Activated CD4-positive, alpha-beta memory T cell treated with anti-CD3 and anti-CD28 coated beads for 36 hours (primary cell): ENCODE data around the gene WNT3A. TPM values are rescaled to one million over a fixed set of nuclear protein-coding genes. Genes with fewer than 3 reads are reported as not detected.
A peak's percentile ranks its signal among the peaks of the same experiment; 100 is the strongest.
"Not testable (repeated sequence)": the region's sequence is repeated elsewhere in the genome, so short reads cannot be mapped to it uniquely, and the experiment has no call there.

Experiments
- CTCF ChIA-PET: fragments of 350-600 bp; sonication (Branson Sonifier 250); formaldehyde crosslinking; loops from one replicate; lab custom pipeline; 2021; ENCODE audit warnings: antibody characterized with exemption, inconsistent platforms; lab: Charles Lee
- POLR2A ChIA-PET: fragments of 350-600 bp; sonication (Branson Sonifier 250); formaldehyde crosslinking; loops from one replicate; lab custom pipeline; 2021; ENCODE audit warnings: antibody characterized with exemption; lab: Charles Lee
- DNase-seq: peaks from one replicate; pipeline ENCODE4 v3.0.0-alpha.2; 2020
- H3K27ac Mint-ChIP-seq: one replicate; pipeline ENCODE4 v1.8.0; 2021; ENCODE audit warnings: mixed read lengths
- H3K27me3 Mint-ChIP-seq: one replicate; pipeline ENCODE4 v1.8.0; 2021; ENCODE audit warnings: mixed read lengths
- H3K36me3 Mint-ChIP-seq: one replicate; pipeline ENCODE4 v1.8.0; 2021; ENCODE audit warnings: mixed read lengths
- H3K4me1 Mint-ChIP-seq: one replicate; pipeline ENCODE4 v1.8.0; 2021; ENCODE audit warnings: low read depth, mixed read lengths
- H3K4me3 Mint-ChIP-seq: one replicate; pipeline ENCODE4 v1.8.0; 2021; ENCODE audit warnings: mild to moderate bottlenecking, mixed read lengths
- H3K9me3 Mint-ChIP-seq: one replicate; pipeline ENCODE4 v1.8.0; 2021; ENCODE audit warnings: mixed read lengths
- intact Hi-C: fragments of 100-400 bp; cut with micrococcal nuclease; formaldehyde crosslinking; loops from one replicate; pipeline ENCODE4 v1.15.1; 2023
- total RNA-seq, 2 experiments: library from RNA; stranded (reverse); gene quantifications; one replicate each; pipeline ENCODE4 v1.2.3, GENCODE V29; 2021

WNT3A gene
- total RNA-seq, 2 experiments from 2014 or later, result not detected

- intact Hi-C loops, H3K36me3 Mint-ChIP-seq, H3K27me3 Mint-ChIP-seq, H3K4me3 Mint-ChIP-seq, POLR2A ChIA-PET, H3K4me1 Mint-ChIP-seq, H3K27ac Mint-ChIP-seq, H3K9me3 Mint-ChIP-seq, DNase-seq: not testable (repeated sequence)
- CTCF ChIA-PET, result interaction anchor here (0.7 to 1.3 kb wide), 2 partner anchors 114 to 492 kb away, joined by 3 to 4 read pairs; no protein-coding TSS in a partner anchor
Measured at GRCh38 chr1:227973724-227974288, 33.0 kb upstream of the WNT3A start.

GRCh38 chr1:227975583-227976283 lies 31.1 kb upstream of the WNT3A start:
- POLR2A ChIA-PET, H3K9me3 Mint-ChIP-seq, CTCF ChIA-PET, H3K27me3 Mint-ChIP-seq, intact Hi-C loops, H3K4me3 Mint-ChIP-seq, H3K36me3 Mint-ChIP-seq, H3K27ac Mint-ChIP-seq, H3K4me1 Mint-ChIP-seq, DNase-seq: not testable (repeated sequence)

GRCh38 chr1:227987181-227987580 lies 19.6 kb upstream of the WNT3A start:
- no peak for DNase-seq
- H3K36me3 Mint-ChIP-seq, result peaks cover 2% of the 10 kb centered on the region
- ChIA-PET CTCF (no interaction called here), POLR2A (no interaction called here)
- H3K27ac Mint-ChIP-seq, result no peak overlapping the region
- H3K4me1 Mint-ChIP-seq, result no peaks in the 10 kb centered on the region
- H3K27me3 Mint-ChIP-seq, result peaks cover 13% of the 10 kb centered on the region
- peaks cover 6% of the 10 kb centered on the region for H3K9me3 Mint-ChIP-seq
- intact Hi-C loops, result no loop called here
- H3K4me3 Mint-ChIP-seq, result no peak overlapping the region

DNA sequence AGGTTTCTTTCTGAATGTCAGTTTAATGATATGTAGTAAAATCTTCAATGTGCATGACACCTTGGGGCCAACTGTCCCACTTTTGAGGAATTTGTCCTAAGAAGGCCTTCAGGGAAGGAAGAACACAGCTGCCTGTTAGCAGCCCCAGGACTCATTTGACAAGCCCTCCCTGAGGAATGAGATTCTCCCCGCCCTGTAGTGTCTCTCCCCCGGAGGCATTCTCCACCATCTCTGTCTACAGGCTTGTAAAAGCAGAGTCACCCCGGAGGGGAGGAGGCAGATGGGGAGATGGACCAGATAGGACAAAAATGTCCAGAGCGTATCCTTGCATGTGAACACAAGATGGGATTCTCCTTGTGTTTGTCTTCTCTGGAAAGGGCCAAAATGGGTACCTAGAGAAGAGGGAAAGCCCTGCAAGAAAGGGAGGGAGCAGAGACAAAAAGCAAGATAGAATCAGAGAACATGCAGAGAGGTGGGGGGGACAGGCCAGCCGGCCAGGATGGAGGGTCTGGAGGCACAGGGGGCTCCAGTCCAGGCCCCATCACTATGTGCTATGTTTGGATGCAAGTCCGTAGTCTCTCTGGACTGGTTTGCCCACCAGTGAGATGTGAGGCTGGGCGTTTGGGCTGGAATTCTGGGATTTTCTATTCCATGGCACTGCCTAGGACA lies 12.0 kb upstream of the WNT3A start:
- H3K4me3 Mint-ChIP-seq, result no peak overlapping the region
- no peaks in the 10 kb centered on the region for H3K4me1 Mint-ChIP-seq
- H3K9me3 Mint-ChIP-seq, result peaks cover 27% of the 10 kb centered on the region
- ChIA-PET CTCF (no interaction called here), POLR2A (no interaction called here)
- peaks cover 13% of the 10 kb centered on the region for H3K27me3 Mint-ChIP-seq
- no peak for DNase-seq
- H3K27ac Mint-ChIP-seq, result no peak overlapping the region
- H3K36me3 Mint-ChIP-seq, result no peaks in the 10 kb centered on the region
- intact Hi-C loops, result no loop called here

DNA sequence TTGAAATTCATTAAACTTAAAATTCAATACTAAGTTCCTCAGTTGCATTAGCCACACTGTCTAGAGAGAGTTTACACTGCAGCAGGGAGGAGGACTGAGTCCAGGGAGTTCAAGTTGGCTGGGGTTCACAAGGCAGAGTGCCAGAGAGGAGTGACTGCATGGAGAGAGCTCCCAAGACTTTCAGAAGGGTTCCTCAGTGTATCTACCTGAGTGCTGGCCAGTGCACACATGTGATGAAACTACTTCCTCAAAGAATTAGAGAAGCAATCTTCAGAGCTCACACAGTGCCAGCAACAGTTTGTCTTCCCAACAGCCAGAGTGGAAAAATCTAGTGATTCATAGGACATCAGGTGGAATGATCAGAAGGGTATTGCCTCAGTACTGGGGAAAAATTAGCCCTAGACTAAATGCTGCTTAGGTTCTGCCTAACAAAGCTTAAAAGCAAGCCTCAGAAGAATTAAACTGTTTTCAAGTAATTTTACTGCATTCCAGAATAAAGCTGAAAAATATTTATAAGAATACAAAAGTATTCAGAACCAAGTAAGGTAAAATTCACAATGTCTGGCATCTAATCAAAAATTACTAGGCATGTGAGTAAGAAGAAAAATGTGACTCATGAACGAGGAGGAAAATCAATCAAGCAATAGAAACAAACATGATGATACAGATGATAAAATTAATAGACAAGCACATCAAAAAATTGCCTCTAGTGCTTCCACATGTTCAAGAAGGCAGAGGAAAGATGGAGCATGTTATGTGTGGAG lies 10.4 kb upstream of the WNT3A start:
- no peak for DNase-seq
- no peaks in the 10 kb centered on the region for H3K36me3 Mint-ChIP-seq
- no peak overlapping the region for H3K27ac Mint-ChIP-seq
- intact Hi-C loops, result no loop called here
- peaks cover 11% of the 10 kb centered on the region for H3K27me3 Mint-ChIP-seq
- peaks cover 27% of the 10 kb centered on the region for H3K9me3 Mint-ChIP-seq
- POLR2A ChIA-PET, result no interaction called here
- CTCF ChIA-PET, result interaction anchor here (0.6 kb wide), 1 partner anchor 11 kb away, joined by 3 read pairs; the partner anchor contains the start of gene WNT3A
- no peaks in the 10 kb centered on the region for H3K4me1 Mint-ChIP-seq
- no peak overlapping the region for H3K4me3 Mint-ChIP-seq

GRCh38 chr1:227998374-227999055 lies 8.3 kb upstream of the WNT3A start:
- no peaks in the 10 kb centered on the region for H3K36me3 Mint-ChIP-seq
- peaks cover 27% of the 10 kb centered on the region for H3K9me3 Mint-ChIP-seq

GRCh38 chr1:227999056-227999930 lies 7.5 kb upstream of the WNT3A start:
- POLR2A ChIA-PET, result no interaction called here

More at GRCh38 chr1:227998374-227999055, 8.3 kb upstream of the WNT3A start:
- H3K4me1 Mint-ChIP-seq, result no peaks in the 10 kb centered on the region
- intact Hi-C loops, result no loop called here
- DNase-seq, result peak; percentile 5
- POLR2A ChIA-PET, result no interaction called here
- no peak overlapping the region for H3K27ac Mint-ChIP-seq
- peaks cover 15% of the 10 kb centered on the region for H3K27me3 Mint-ChIP-seq
- H3K4me3 Mint-ChIP-seq, result no peak overlapping the region
- CTCF ChIA-PET, result interaction anchor here (0.9 to 2.4 kb wide), 9 partner anchors 45 to 516 kb away, joined by 3 to 15 read pairs (median 5); partner anchors contain the start of gene IBA57

GRCh38 chr1:228000416-228000815 lies 6.4 kb upstream of the WNT3A start:
- Mint-ChIP-seq H3K27me3 (peaks cover 32% of the 10 kb centered on the region), H3K27ac (no peak overlapping the region), H3K4me1 (no peaks in the 10 kb centered on the region), H3K9me3 (peaks cover 24% of the 10 kb centered on the region), H3K36me3 (no peaks in the 10 kb centered on the region), H3K4me3 (no peak overlapping the region)
- DNase-seq, result no peak
- ChIA-PET CTCF (interaction anchor here (0.6 to 1.2 kb wide), 3 partner anchors 100 to 172 kb away, joined by 3 to 4 read pairs (median 4); no protein-coding TSS in a partner anchor), POLR2A (no interaction called here)
- intact Hi-C loops, result loop anchor here (5.0 kb wide), 2 partner anchors 72 to 517 kb away; no protein-coding TSS in a partner anchor

More at GRCh38 chr1:227999056-227999930, 7.5 kb upstream of the WNT3A start:
- Mint-ChIP-seq H3K27ac (no peak overlapping the region), H3K9me3 (peaks cover 27% of the 10 kb centered on the region), H3K36me3 (no peaks in the 10 kb centered on the region), H3K4me3 (no peak overlapping the region), H3K4me1 (no peaks in the 10 kb centered on the region), H3K27me3 (peaks cover 22% of the 10 kb centered on the region)
- CTCF ChIA-PET, result interaction anchor here (0.6 to 2.4 kb wide), 25 partner anchors 37 to 1316 kb away, joined by 3 to 15 read pairs (median 3); partner anchors contain the start of gene IBA57
- intact Hi-C loops, result no loop called here
- DNase-seq, result peak; percentile 83

- Mint-ChIP-seq H3K36me3 (no peaks in the 10 kb centered on the region), H3K4me3 (no peak overlapping the region), H3K9me3 (peaks cover 19% of the 10 kb centered on the region), H3K27me3 (peaks cover 37% of the 10 kb centered on the region), H3K27ac (no peak overlapping the region), H3K4me1 (no peaks in the 10 kb centered on the region)
- ChIA-PET CTCF (interaction anchor here (0.6 to 1.1 kb wide), 2 partner anchors 99 to 130 kb away, joined by 4 read pairs; no protein-coding TSS in a partner anchor), POLR2A (interaction anchor here (0.6 kb wide), 1 partner anchor 1265 kb away, joined by 3 read pairs; no protein-coding TSS in a partner anchor)
- intact Hi-C loops, result loop anchor here (5.0 kb wide), 2 partner anchors 71 to 516 kb away; no protein-coding TSS in a partner anchor
- peak; percentile 5 for DNase-seq
Measured at GRCh38 chr1:228000836-228001563, 5.8 kb upstream of the WNT3A start.
